GM21360 (cell line): ENCODE measurements around the gene ST8SIA6.
"Not testable (repeated sequence)": the region's sequence is repeated elsewhere in the genome, so short reads cannot be mapped to it uniquely, and the experiment has no call there.

ENCODE experiments used
- ATAC-seq: cut with Tn5 transposase; IDR thresholded peaks from one replicate; pipeline ENCODE4 v1.9.1; 2021; ENCODE audit warnings: mild to moderate bottlenecking, moderate library complexity; ENCODE audit not compliant: unreplicated experiment

Gene ST8SIA6

GRCh38 chr10:17427666-17428350 is 26.6 kb downstream of the ST8SIA6 start:
- ATAC-seq, result no peak

- ATAC-seq, result no peak
Observed at GRCh38 chr10:17427201-17427600, 27.2 kb downstream of the ST8SIA6 start.

- no peak for ATAC-seq
Observed at GRCh38 chr10:17426263-17426750, 28.1 kb downstream of the ST8SIA6 start.

GRCh38 chr10:17425584-17426262 is 28.7 kb downstream of the ST8SIA6 start:
- no peak for ATAC-seq

GRCh38 chr10:17423632-17424186 is 30.7 kb downstream of the ST8SIA6 start:
- no peak for ATAC-seq

GRCh38 chr10:17422931-17423330 is 31.5 kb downstream of the ST8SIA6 start:
- ATAC-seq, result no peak

- ATAC-seq, result no peak
Observed at GRCh38 chr10:17418249-17418648, 36.1 kb downstream of the ST8SIA6 start.

- ATAC-seq, result no peak
Observed at GRCh38 chr10:17416442-17417211, 37.8 kb downstream of the ST8SIA6 start.

- no peak for ATAC-seq
Observed at GRCh38 chr10:17415046-17415658, 39.2 kb downstream of the ST8SIA6 start.

- no peak for ATAC-seq
Observed at GRCh38 chr10:17414484-17414883, 39.9 kb downstream of the ST8SIA6 start.

GRCh38 chr10:17413876-17414275 is 40.5 kb downstream of the ST8SIA6 start:
- ATAC-seq, result no peak

- no peak for ATAC-seq
Observed at GRCh38 chr10:17412323-17412722, 42.1 kb downstream of the ST8SIA6 start.

GRCh38 chr10:17410907-17411306 is 43.5 kb downstream of the ST8SIA6 start:
- ATAC-seq, result no peak

- ATAC-seq, result no peak
Observed at GRCh38 chr10:17409170-17409733, 45.1 kb downstream of the ST8SIA6 start.

GRCh38 chr10:17407047-17407446 is 47.3 kb downstream of the ST8SIA6 start:
- no peak for ATAC-seq

- ATAC-seq, result no peak
Observed at GRCh38 chr10:17406036-17406834, 48.2 kb downstream of the ST8SIA6 start.

- ATAC-seq, result no peak
Observed at GRCh38 chr10:17403161-17403560, 51.2 kb downstream of the ST8SIA6 start.

GRCh38 chr10:17402040-17402439 is 52.4 kb downstream of the ST8SIA6 start:
- not testable (repeated sequence) for ATAC-seq

GRCh38 chr10:17396004-17396403 is 58.4 kb downstream of the ST8SIA6 start:
- no peak for ATAC-seq

- no peak for ATAC-seq
Observed at GRCh38 chr10:17394854-17395253, 59.5 kb downstream of the ST8SIA6 start.
